ENCODE measurements around the gene POFUT2.

Gene POFUT2

GRCh38 chr21:45248301-45248892 lies 39.3 kb downstream of the POFUT2 start:
- no peak for DNase-seq

- no peak for DNase-seq
Measured at GRCh38 chr21:45246386-45247320, 41.0 kb downstream of the POFUT2 start.

- DNase-seq, result no peak
Measured at GRCh38 chr21:45244799-45245340, 42.8 kb downstream of the POFUT2 start.

- no peak for DNase-seq
Measured at GRCh38 chr21:45243603-45244002, 44.1 kb downstream of the POFUT2 start.

GRCh38 chr21:45241357-45241756 lies 46.3 kb downstream of the POFUT2 start:
- no peak for DNase-seq

GRCh38 chr21:45237401-45237800 lies 50.3 kb downstream of the POFUT2 start:
- DNase-seq, result no peak

- no peak for DNase-seq
Measured at GRCh38 chr21:45236481-45236880, 51.2 kb downstream of the POFUT2 start.

GRCh38 chr21:45235488-45235887 lies 52.2 kb downstream of the POFUT2 start:
- no peak for DNase-seq

- DNase-seq, result no peak
Measured at GRCh38 chr21:45234965-45235364, 52.7 kb downstream of the POFUT2 start.

GRCh38 chr21:45234127-45234526 lies 53.6 kb downstream of the POFUT2 start:
- no peak for DNase-seq

- DNase-seq, result no peak
Measured at GRCh38 chr21:45231705-45232104, 56.0 kb downstream of the POFUT2 start.

GRCh38 chr21:45228656-45229240 lies 58.9 kb downstream of the POFUT2 start:
- DNase-seq, result no peak

- peak in 1 of 4 experiments; percentile 17 for DNase-seq
Measured at GRCh38 chr21:45228171-45228641, 59.5 kb downstream of the POFUT2 start.

GRCh38 chr21:45227735-45228134 lies 60.0 kb downstream of the POFUT2 start:
- no peak for DNase-seq

GRCh38 chr21:45226540-45227326 lies 61.0 kb downstream of the POFUT2 start:
- no peak for DNase-seq

GRCh38 chr21:45225741-45226327 lies 61.9 kb downstream of the POFUT2 start:
- no peak for DNase-seq

- no peak for DNase-seq
Measured at GRCh38 chr21:45225041-45225740, 62.5 kb downstream of the POFUT2 start.

- no peak for DNase-seq
Measured at GRCh38 chr21:45224189-45224938, 63.3 kb downstream of the POFUT2 start.

- DNase-seq, result no peak
Measured at GRCh38 chr21:45223236-45224185, 64.2 kb downstream of the POFUT2 start.

GRCh38 chr21:45222001-45222400 lies 65.7 kb downstream of the POFUT2 start:
- no peak for DNase-seq
